Endothelial cell (in vitro differentiated cells): ENCODE results near the gene EMD. TPM values are rescaled to one million over a fixed set of nuclear protein-coding genes. Genes with fewer than 3 reads are reported as not detected.
"Not testable (repeated sequence)": the region's sequence is repeated elsewhere in the genome, so short reads cannot be mapped to it uniquely, and the experiment has no call there.

Experiments
- DNase-seq: peaks from one replicate; pipeline ENCODE4 v3.0.0; 2021; ENCODE audit warnings: low spot score
- H3K27ac Mint-ChIP-seq: one replicate; pipeline ENCODE4 v1.8.0; 2021; ENCODE audit warnings: mixed read lengths, inconsistent platforms; ENCODE audit not compliant: unreplicated experiment
- H3K27me3 Mint-ChIP-seq: one replicate; pipeline ENCODE4 v1.8.0; 2021; ENCODE audit warnings: mild to moderate bottlenecking, moderate library complexity, mixed read lengths, inconsistent platforms; ENCODE audit not compliant: unreplicated experiment
- H3K36me3 Mint-ChIP-seq: one replicate; pipeline ENCODE4 v1.8.0; 2021; ENCODE audit warnings: mild to moderate bottlenecking, low read depth, mixed read lengths, inconsistent platforms; ENCODE audit not compliant: unreplicated experiment
- H3K4me1 Mint-ChIP-seq: one replicate; pipeline ENCODE4 v1.8.0; 2021; ENCODE audit warnings: mild to moderate bottlenecking, mixed read lengths, inconsistent platforms; ENCODE audit not compliant: unreplicated experiment
- H3K4me3 Mint-ChIP-seq: one replicate; pipeline ENCODE4 v1.8.0; 2021; ENCODE audit warnings: mild to moderate bottlenecking, mixed read lengths, inconsistent platforms; ENCODE audit not compliant: unreplicated experiment
- H3K9me3 Mint-ChIP-seq: one replicate; pipeline ENCODE4 v1.8.0; 2021; ENCODE audit warnings: mixed read lengths, inconsistent platforms; ENCODE audit not compliant: unreplicated experiment
- CTCF ChIP-seq: fragments of 200-600 bp; sonication (generic); IDR thresholded peaks from one replicate; pipeline ENCODE4 v1.5.0; 2021; ENCODE audit warnings: antibody characterized with exemption; ENCODE audit not compliant: unreplicated experiment
- total RNA-seq: library from RNA; stranded (reverse); fragmentation: NEBNext Ultra II Directional; extraction: Animal tissue kit (Norgen Biotek cat#: 25700); gene quantifications from one replicate; pipeline ENCODE4 v1.2.1, GENCODE V29; 2021; ENCODE audit not compliant: unreplicated experiment

EMD gene
- total RNA-seq, 1 donor from 2014 or later: 44.7 TPM

GRCh38 chrX:154399527-154400368, 20.7 kb downstream of the EMD start:
- TF ChIP-seq CTCF: no peak
- Mint-ChIP-seq H3K4me1 (peaks cover 12% of the 10 kb centered on the region), H3K9me3 (no peaks in the 10 kb centered on the region), H3K4me3 (peak overlapping the region; percentile 99), H3K27me3 (peaks cover 21% of the 10 kb centered on the region), H3K27ac (peak overlapping the region; percentile 99), H3K36me3 (peaks cover 22% of the 10 kb centered on the region)
- DNase-seq: no peak

DNA sequence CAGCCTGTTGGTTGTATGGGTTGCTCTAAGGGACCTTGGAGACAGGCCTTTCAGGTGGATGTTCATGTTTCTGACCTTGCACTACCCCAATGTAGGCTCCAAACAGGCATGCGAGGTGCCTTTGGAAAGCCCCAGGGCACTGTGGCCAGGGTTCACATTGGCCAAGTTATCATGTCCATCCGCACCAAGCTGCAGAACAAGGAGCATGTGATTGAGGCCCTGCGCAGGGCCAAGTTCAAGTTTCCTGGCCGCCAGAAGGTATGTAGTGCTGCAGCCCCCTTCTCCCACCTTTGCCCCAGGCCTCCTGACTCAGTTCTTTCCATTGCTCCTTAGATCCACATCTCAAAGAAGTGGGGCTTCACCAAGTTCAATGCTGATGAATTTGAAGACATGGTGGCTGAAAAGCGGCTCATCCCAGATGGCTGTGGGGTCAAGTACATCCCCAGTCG, 21.3 kb downstream of the EMD start:
- H3K36me3 Mint-ChIP-seq: peaks cover 22% of the 10 kb centered on the region
- peak overlapping the region; percentile 99 for H3K4me3 Mint-ChIP-seq
- peaks cover 12% of the 10 kb centered on the region for H3K4me1 Mint-ChIP-seq
- not testable (repeated sequence) for H3K27ac Mint-ChIP-seq, DNase-seq, H3K9me3 Mint-ChIP-seq
- H3K27me3 Mint-ChIP-seq: peaks cover 21% of the 10 kb centered on the region

DNA sequence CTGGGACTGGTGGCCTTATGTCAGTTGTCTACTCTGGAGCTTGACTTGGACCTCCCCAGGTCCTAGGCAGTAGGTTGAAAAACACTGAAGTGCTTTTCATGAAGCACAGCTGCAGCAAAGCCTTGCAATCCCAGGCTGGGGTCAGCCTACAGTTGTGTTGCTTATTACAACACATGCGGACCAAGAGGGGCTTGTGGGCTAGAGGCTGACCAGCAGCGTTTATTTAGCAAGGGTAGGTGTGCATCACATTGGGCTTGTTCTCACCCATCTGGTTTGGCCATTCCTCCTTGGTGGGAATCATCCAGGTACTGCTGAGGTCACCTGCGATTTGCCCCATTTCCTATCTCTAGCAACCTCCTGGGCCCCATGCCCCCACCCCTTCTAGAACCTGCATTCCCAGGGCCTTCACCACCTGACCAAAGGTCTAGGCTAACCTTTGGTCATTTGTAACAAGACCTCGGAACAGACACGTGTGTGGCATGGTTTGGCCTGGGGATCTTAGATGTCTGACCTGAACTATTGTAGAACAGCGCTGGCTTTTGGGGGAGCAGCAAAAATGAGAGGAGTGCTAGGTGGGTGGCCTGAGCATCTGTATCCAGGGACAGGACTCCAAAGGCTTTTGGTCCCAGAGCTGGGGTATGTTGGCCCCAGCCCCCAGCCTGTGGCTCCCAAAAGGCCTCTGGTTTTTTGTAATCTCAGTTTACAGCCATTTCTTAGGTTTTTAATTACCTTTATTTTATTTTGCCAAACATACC, 22.1 kb downstream of the EMD start:
- H3K36me3 Mint-ChIP-seq: peaks cover 22% of the 10 kb centered on the region
- DNase-seq: no peak
- peaks cover 12% of the 10 kb centered on the region for H3K4me1 Mint-ChIP-seq
- peaks cover 21% of the 10 kb centered on the region for H3K27me3 Mint-ChIP-seq
- no peak for TF ChIP-seq CTCF
- peak overlapping the region; percentile 42 for H3K27ac Mint-ChIP-seq
- no peaks in the 10 kb centered on the region for H3K9me3 Mint-ChIP-seq
- no peak overlapping the region for H3K4me3 Mint-ChIP-seq

DNA sequence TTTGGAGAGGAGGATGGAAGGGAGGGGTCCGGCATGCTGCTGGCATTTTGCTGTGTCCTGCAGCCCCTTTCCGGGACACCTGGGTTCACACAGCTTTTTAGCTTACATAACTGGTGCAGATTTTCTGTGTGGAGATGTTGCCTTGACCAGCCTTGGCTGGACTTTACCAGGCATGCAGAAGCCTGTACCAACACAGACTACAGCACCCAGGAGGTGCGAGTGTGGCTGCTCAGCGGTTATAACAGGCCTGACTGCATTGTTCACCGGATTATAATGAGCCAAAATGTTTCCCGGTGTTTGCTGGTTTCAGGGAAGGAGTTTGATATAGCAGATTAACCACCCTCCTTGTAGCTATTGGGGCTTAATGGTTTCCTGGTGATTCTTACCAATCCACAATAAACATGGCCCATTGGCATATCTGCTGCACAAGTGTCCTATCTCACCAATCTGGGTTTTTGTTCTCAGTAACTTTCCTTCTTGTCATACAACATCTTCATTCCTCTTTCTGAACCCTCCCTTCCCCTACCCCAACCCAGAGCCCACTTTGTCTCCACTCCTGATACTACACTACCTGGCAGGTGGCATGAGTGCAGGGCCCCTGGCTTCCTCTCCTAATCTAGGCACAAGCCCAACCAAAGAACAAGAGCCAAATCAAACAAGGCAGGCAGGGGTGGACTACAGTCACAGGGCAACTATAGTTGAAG, 23.0 kb downstream of the EMD start:
- TF ChIP-seq CTCF: no peak
- peaks cover 22% of the 10 kb centered on the region for H3K36me3 Mint-ChIP-seq
- H3K27ac Mint-ChIP-seq: no peak overlapping the region
- no peak overlapping the region for H3K4me3 Mint-ChIP-seq
- H3K27me3 Mint-ChIP-seq: peaks cover 21% of the 10 kb centered on the region
- H3K4me1 Mint-ChIP-seq: peaks cover 12% of the 10 kb centered on the region
- DNase-seq: no peak
- no peaks in the 10 kb centered on the region for H3K9me3 Mint-ChIP-seq

GRCh38 chrX:154402622-154403127, 23.6 kb downstream of the EMD start:
- H3K27ac Mint-ChIP-seq: no peak overlapping the region
- H3K4me1 Mint-ChIP-seq: peaks cover 12% of the 10 kb centered on the region
- no peaks in the 10 kb centered on the region for H3K9me3 Mint-ChIP-seq
- no peak for DNase-seq
- H3K36me3 Mint-ChIP-seq: peaks cover 22% of the 10 kb centered on the region
- H3K27me3 Mint-ChIP-seq: peaks cover 21% of the 10 kb centered on the region
- no peak overlapping the region for H3K4me3 Mint-ChIP-seq
- TF ChIP-seq CTCF: no peak
